HepG2 (cell line): ENCODE data around the gene CEACAM16. TPM values are rescaled to one million over a fixed set of nuclear protein-coding genes. Genes with fewer than 3 reads are reported as not detected.

Experiments
- HMGXB3 ChIP-seq: sonication (generic); formaldehyde crosslinking; IDR thresholded peaks from 2 replicates; pipeline ENCODE4 v1.4.0; 2020; ENCODE audit warnings: missing genetic modification reagents, borderline replicate concordance
- HNF4A ChIP-seq: sonication (generic); formaldehyde crosslinking; IDR thresholded peaks from 2 replicates; pipeline ENCODE4 v1.4.0; 2020; ENCODE audit warnings: missing genetic modification reagents
- RNF2 ChIP-seq: fragments of 450-650 bp; conservative IDR thresholded peaks from 2 replicates; pipeline ENCODE4 v1.6.1; 2016; ENCODE audit warnings: low read depth
- TBX2 ChIP-seq: sonication (generic); formaldehyde crosslinking; IDR thresholded peaks from 2 replicates; pipeline ENCODE4 v1.5.0; 2020; ENCODE audit warnings: missing genetic modification reagents, mild to moderate bottlenecking, borderline replicate concordance
- ZBTB40 ChIP-seq, 2 experiments: fragments of 450-650 bp in 1 of 2; sonication (generic) in 1 of 2; formaldehyde crosslinking in 1 of 2; IDR thresholded peaks; 2 replicates each; pipeline versions ENCODE4 v1.6.1 to v1.8.0; 2016 to 2022; ENCODE audit warnings: antibody characterized with exemption in 1 of 2, mild to moderate bottlenecking in 1 of 2, missing genetic modification reagents in 1 of 2
- ZFP91 ChIP-seq: sonication (generic); formaldehyde crosslinking; IDR thresholded peaks from 2 replicates; pipeline ENCODE4 v1.9.0; 2022; ENCODE audit warnings: missing genetic modification reagents, mild to moderate bottlenecking, borderline replicate concordance
- ZFY ChIP-seq: sonication (generic); formaldehyde crosslinking; IDR thresholded peaks from 2 replicates; pipeline ENCODE4 v1.4.0; 2020; ENCODE audit warnings: missing genetic modification reagents
- ZIK1 ChIP-seq: sonication (generic); formaldehyde crosslinking; IDR thresholded peaks from 2 replicates; pipeline ENCODE4 v1.5.0; 2020; ENCODE audit warnings: mild to moderate bottlenecking, low read depth, missing genetic modification reagents, borderline replicate concordance
- ZMYM3 ChIP-seq: sonication (generic); formaldehyde crosslinking; IDR thresholded peaks from 2 replicates; pipeline ENCODE4 v1.5.1; 2020; ENCODE audit warnings: mild to moderate bottlenecking, missing genetic modification reagents
- ZNF30 ChIP-seq: sonication (generic); formaldehyde crosslinking; IDR thresholded peaks from 2 replicates; pipeline ENCODE4 v1.5.0; 2020; ENCODE audit warnings: mild to moderate bottlenecking, missing genetic modification reagents
- ZNF367 ChIP-seq: sonication (generic); formaldehyde crosslinking; IDR thresholded peaks from 2 replicates; pipeline ENCODE4 v1.4.0; 2020; ENCODE audit warnings: missing genetic modification reagents, borderline replicate concordance
- ZNF383 ChIP-seq: sonication (generic); formaldehyde crosslinking; IDR thresholded peaks from 2 replicates; pipeline ENCODE4 v1.4.0; 2020; ENCODE audit warnings: missing genetic modification reagents, mild to moderate bottlenecking, borderline replicate concordance
- ZNF414 ChIP-seq: sonication (generic); formaldehyde crosslinking; IDR thresholded peaks from 2 replicates; pipeline ENCODE4 v1.5.0; 2020; ENCODE audit warnings: missing genetic modification reagents
- ZSCAN29 ChIP-seq: sonication (generic); formaldehyde crosslinking; conservative IDR thresholded peaks from 2 replicates; pipeline ENCODE4 v1.4.0; 2020; ENCODE audit warnings: mild to moderate bottlenecking, missing genetic modification reagents
- polyA plus RNA-seq, 8 experiments: library from polyadenylated mRNA; depleted of rRNA in 3 of 8; stranded (reverse) in 7 of 8; unstranded in 1 of 8; fragments of >200 nt; fragmentation: Illumina TruSeq in 4 of 8; extraction: Trizol in 4 of 8; gene quantifications; 2 replicates each; pipeline versions ENCODE4 v1.2.1 to v1.2.3, GENCODE V29; 2011 to 2016; ENCODE audit warnings: low read depth in 4 of 8, missing spikeins in 1 of 8, mixed read lengths in 1 of 8; ENCODE audit not compliant: insufficient read depth in 1 of 8
- total RNA-seq, 5 experiments: library from RNA; depleted of rRNA; stranded (reverse); fragments of >200 nt; fragmentation: Illumina TruSeq; extraction: Trizol; gene quantifications; 2 replicates each; pipeline ENCODE4 v1.2.3, GENCODE V29; 2016; ENCODE audit warnings: low read depth in 1 of 5

The CEACAM16 gene
- total and polyA plus RNA-seq, 2 of the 13 experiments (the other 11 are each of a cell fraction or from before 2014, with no cell fraction given) = not detected

- TF ChIP-seq HMGXB3 (CRISPR knock-in tag) (no peak), ZNF30 (no peak), ZFP91 (CRISPR knock-in tag) (no peak), ZMYM3 (CRISPR knock-in tag) (no peak), ZNF383 (CRISPR knock-in tag) (0 out of 2 replicates have a peak, but pooled peaks have one; percentile 33), ZNF367 (CRISPR knock-in tag) (no peak), RNF2 (no peak), ZIK1 (CRISPR knock-in tag) (no peak), ZSCAN29 (CRISPR knock-in tag) (no peak), ZBTB40 (IDR thresholded peaks at IDR 0.05) (no peak), ZBTB40 (CRISPR knock-in tag; IDR thresholded peaks at IDR 0.05) (no peak), ZNF414 (CRISPR knock-in tag) (no peak), ZFY (no peak), HNF4A (no peak), TBX2 (CRISPR knock-in tag) (no peak)
These were observed 4.8 kb upstream of the CEACAM16 start (continued) for GRCh38 chr19:44694184-44694579.
